Left ventricle myocardium superior (tissue), 1 donor: ENCODE measurements around the gene CDK14. TPM values are rescaled to one million over a fixed set of nuclear protein-coding genes. Genes with fewer than 3 reads are reported as not detected.
"Not testable (repeated sequence)": the region's sequence is repeated elsewhere in the genome, so short reads cannot be mapped to it uniquely, and the experiment has no call there.

Source experiments
- ATAC-seq: fragments of 200-7000 bp; cut with Tn5 transposase; one replicate; pipeline ENCODE4 v1.9.1; 2020; ENCODE audit warnings: mild to moderate bottlenecking, moderate library complexity
- DNase-seq: peaks from one replicate; pipeline ENCODE4 v3.0.0-alpha.2; 2020
- intact Hi-C: fragments of 100-400 bp; cut with micrococcal nuclease; formaldehyde crosslinking; loops from one replicate; pipeline ENCODE4 v1.11.0; 2022
- total RNA-seq: library from RNA; stranded (reverse); fragmentation: NEBNext Ultra II Directional; extraction: Animal tissue kit (Norgen Biotek cat#: 25700); gene quantifications from one replicate; pipeline ENCODE4 v1.2.1, GENCODE V29; 2021
- donor health status: DM: no; HTN: yes; CAD: no; lungs with severe emphysema.

Gene CDK14
- total RNA-seq, 1 donor from 2014 or later, result 23.9 TPM

- no peak for DNase-seq
- ATAC-seq, result peak; percentile 28
- intact Hi-C loops, result loop anchor here (10.0 kb wide), 1 partner anchor 50 kb away; no protein-coding TSS in a partner anchor
Measured at GRCh38 chr7:90624225-90624911, 28.2 kb downstream of the CDK14 start.

- DNase-seq (no peak), ATAC-seq (no peak)
- intact Hi-C loops, result loop anchor here (10.0 kb wide), 1 partner anchor 50 kb away; no protein-coding TSS in a partner anchor
Measured at GRCh38 chr7:90625051-90625450, 28.9 kb downstream of the CDK14 start.

GRCh38 chr7:90625562-90625961 is 29.4 kb downstream of the CDK14 start:
- ATAC-seq, result peak; percentile 56
- peak; percentile 32 for DNase-seq
- intact Hi-C loops, result loop anchor here (10.0 kb wide), 1 partner anchor 51 kb away; no protein-coding TSS in a partner anchor

- peak; percentile 18 for ATAC-seq
- DNase-seq, result no peak
- intact Hi-C loops, result loop anchor here (10.0 kb wide), 1 partner anchor 51 kb away; no protein-coding TSS in a partner anchor
Measured at GRCh38 chr7:90626013-90626412, 29.9 kb downstream of the CDK14 start.

GRCh38 chr7:90629297-90629918 is 33.3 kb downstream of the CDK14 start:
- DNase-seq (no peak), ATAC-seq (peak; percentile 85)
- intact Hi-C loops, result loop anchor here (10.0 kb wide), 1 partner anchor 55 kb away; no protein-coding TSS in a partner anchor

- no peak for DNase-seq
- no peak for ATAC-seq
- intact Hi-C loops, result no loop called here
Measured at GRCh38 chr7:90631502-90631901, 35.4 kb downstream of the CDK14 start.

- ATAC-seq, DNase-seq, intact Hi-C loops: not testable (repeated sequence)
Measured at GRCh38 chr7:90639683-90640082, 43.6 kb downstream of the CDK14 start.

GRCh38 chr7:90642978-90643377 is 46.9 kb downstream of the CDK14 start:
- no peak for DNase-seq
- no peak for ATAC-seq
- intact Hi-C loops, result no loop called here

GRCh38 chr7:90645784-90646183 is 49.7 kb downstream of the CDK14 start:
- DNase-seq (no peak), ATAC-seq (no peak)
- intact Hi-C loops, result no loop called here

GRCh38 chr7:90648107-90648506 is 52.0 kb downstream of the CDK14 start:
- no peak for DNase-seq
- no peak for ATAC-seq
- intact Hi-C loops, result no loop called here

- ATAC-seq, result no peak
- DNase-seq, result no peak
- intact Hi-C loops, result no loop called here
Measured at GRCh38 chr7:90648834-90649233, 52.7 kb downstream of the CDK14 start.

GRCh38 chr7:90654718-90655427 is 58.8 kb downstream of the CDK14 start:
- DNase-seq, result no peak
- intact Hi-C loops, result no loop called here
- no peak for ATAC-seq

GRCh38 chr7:90655566-90655965 is 59.4 kb downstream of the CDK14 start:
- DNase-seq (no peak), ATAC-seq (no peak)
- intact Hi-C loops, result no loop called here

GRCh38 chr7:90657481-90657880 is 61.4 kb downstream of the CDK14 start:
- intact Hi-C loops, result no loop called here
- ATAC-seq (no peak), DNase-seq (no peak)

- ATAC-seq, result no peak
- intact Hi-C loops, result no loop called here
Measured at GRCh38 chr7:90660100-90660499, 64.0 kb downstream of the CDK14 start.

GRCh38 chr7:90660819-90661218 is 64.7 kb downstream of the CDK14 start:
- intact Hi-C loops, result no loop called here
- ATAC-seq, result peak; percentile 44
- DNase-seq, result no peak

More at GRCh38 chr7:90660100-90660499, 64.0 kb downstream of the CDK14 start:
- DNase-seq, result no peak

- intact Hi-C loops, result no loop called here
- ATAC-seq (peak; percentile 93), DNase-seq (no peak)
Measured at GRCh38 chr7:90661290-90662151, 65.4 kb downstream of the CDK14 start.

GRCh38 chr7:90663176-90663575 is 67.1 kb downstream of the CDK14 start:
- intact Hi-C loops, result no loop called here
- DNase-seq (no peak), ATAC-seq (no peak)

GRCh38 chr7:90666186-90666585 is 70.1 kb downstream of the CDK14 start:
- intact Hi-C loops, result no loop called here
- ATAC-seq (peak; percentile 17), DNase-seq (peak; percentile 42)
